HEK293 (cell line): ENCODE measurements around the gene TUBB2A.

Source experiments
- BCL11A ChIP-seq: fragments of 450-650 bp; formaldehyde crosslinking; IDR thresholded peaks from 2 replicates; pipeline ENCODE4 v1.5.1; 2016; ENCODE audit warnings: low read depth, missing biosample characterization, missing genetic modification characterization
- ZNF274 ChIP-seq, 2 experiments: fragments of 200-500 bp in 1 of 2; fragments of 450-650 bp in 1 of 2; sonication (Bioruptor generic) in 1 of 2; formaldehyde crosslinking in 1 of 2; IDR thresholded peaks; 2 replicates each; pipeline versions ENCODE4 v1.5.1 to v1.6.1; 2014 to 2016; ENCODE audit warnings: borderline replicate concordance in 1 of 2, inconsistent platforms in 1 of 2, low read length in 1 of 2, missing biosample characterization in 1 of 2, missing genetic modification characterization in 1 of 2
- TF ChIP-seq, protein P1 (sequence below): sonication (generic); formaldehyde crosslinking; IDR thresholded peaks from 2 replicates; pipeline ENCODE4 v1.8.1; 2022; ENCODE audit warnings: mild to moderate bottlenecking, moderate library complexity, missing genetic modification reagents

GRCh38 chr6:3176562-3177355 lies 19.4 kb upstream of the TUBB2A start:
- TF ChIP-seq, protein P1, sequence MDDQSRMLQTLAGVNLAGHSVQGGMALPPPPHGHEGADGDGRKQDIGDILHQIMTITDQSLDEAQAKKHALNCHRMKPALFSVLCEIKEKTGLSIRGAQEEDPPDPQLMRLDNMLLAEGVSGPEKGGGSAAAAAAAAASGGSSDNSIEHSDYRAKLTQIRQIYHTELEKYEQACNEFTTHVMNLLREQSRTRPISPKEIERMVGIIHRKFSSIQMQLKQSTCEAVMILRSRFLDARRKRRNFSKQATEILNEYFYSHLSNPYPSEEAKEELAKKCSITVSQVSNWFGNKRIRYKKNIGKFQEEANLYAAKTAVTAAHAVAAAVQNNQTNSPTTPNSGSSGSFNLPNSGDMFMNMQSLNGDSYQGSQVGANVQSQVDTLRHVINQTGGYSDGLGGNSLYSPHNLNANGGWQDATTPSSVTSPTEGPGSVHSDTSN (CRISPR knock-in tag): no peak
- no peak for TF ChIP-seq BCL11A (tag by site-specific recombination)
- no peak for TF ChIP-seq ZNF274 (IDR thresholded peaks at IDR 0.05; ENCODE audit: low read length)
- TF ChIP-seq ZNF274 (tag by site-specific recombination; IDR thresholded peaks at IDR 0.05; ENCODE audit: borderline replicate concordance): no peak
